IPS-NIHi11 (cell line): ENCODE data around the gene CARD19.
"Not testable (repeated sequence)": the region's sequence is repeated elsewhere in the genome, so short reads cannot be mapped to it uniquely, and the experiment has no call there.

Experiments
- DNase-seq: peaks from one replicate; pipeline ENCODE4 v3.0.0; 2012; ENCODE audit warnings: mixed read lengths, low spot score

Gene CARD19

DNA sequence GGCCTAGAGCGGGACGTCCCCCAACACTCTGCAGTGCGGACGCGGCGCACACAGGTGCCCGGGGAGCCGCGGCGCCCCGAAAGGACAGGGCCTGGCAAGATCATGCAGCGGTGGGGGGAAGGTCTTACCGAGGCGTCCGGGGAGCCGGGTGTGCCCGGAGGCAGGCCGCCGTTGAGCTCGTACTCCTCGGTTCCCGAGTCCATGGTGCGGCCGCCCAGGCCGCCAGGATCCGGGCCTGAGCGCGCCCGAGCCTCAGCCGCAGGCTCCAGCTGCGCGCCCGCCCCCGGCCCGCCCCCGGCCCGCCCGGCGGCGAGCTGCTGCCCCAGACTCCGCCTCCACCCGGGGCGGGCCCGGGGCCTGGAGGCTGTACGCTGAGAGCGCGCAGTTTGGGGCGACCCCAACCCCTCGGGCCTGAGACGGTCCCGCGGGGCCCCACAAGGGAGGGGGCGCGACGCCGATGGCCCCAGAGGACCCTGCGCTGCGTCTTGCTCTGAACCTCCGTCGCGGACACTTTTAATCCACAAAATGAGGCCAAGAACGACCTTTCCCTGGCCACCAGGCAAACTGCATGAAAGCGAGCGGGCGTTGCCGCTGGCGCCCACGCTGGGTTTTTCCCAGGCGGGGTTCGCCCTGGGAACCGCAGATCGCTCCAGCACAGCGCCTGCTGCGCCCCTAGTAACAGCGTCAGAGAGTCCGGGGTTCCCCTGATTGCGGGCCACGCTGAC lies 38.2 kb downstream of the CARD19 start, which contains the start of gene NINJ1:
Gene NINJ1, minus strand, starts transcription at position 237 of the 725 bp plus-strand sequence. Its CDS starts 34 bp downstream, at position 203.
- peak; percentile 99 for DNase-seq

DNA sequence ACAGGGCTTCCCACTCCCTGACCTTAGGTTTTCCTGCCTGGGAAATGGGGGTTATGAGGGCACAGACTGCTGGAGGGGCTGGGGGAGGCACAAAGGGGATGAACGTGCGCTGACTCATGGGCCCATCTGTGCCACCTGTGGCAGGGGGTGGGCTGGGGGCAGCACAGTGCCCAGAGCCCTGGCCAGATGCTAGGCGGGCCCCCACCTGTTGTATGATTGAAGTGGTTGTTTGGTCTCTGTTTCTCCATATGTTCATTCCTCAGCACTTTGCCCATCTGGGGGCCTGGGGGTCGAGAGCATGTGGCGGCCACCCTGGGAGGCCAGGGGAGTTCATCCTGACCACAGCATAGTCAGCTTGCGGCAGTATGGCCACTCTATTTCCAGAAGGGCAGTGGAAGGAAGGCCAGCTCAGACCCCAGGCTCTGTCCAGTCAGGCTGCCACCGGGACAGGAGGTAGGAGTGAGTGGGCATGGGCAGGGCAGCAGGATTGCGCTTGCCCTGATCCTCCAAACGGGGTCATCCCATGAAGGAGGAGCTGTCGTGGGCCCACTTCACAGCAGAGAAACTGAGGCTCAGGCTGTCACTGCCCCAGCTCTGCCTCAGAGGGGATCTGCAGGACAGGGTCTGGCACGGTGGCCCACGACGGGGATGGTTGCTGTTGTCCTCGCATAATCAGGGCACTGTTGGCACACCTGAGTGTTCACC lies 38.9 kb downstream of the CARD19 start:
- DNase-seq, result no peak

DNA sequence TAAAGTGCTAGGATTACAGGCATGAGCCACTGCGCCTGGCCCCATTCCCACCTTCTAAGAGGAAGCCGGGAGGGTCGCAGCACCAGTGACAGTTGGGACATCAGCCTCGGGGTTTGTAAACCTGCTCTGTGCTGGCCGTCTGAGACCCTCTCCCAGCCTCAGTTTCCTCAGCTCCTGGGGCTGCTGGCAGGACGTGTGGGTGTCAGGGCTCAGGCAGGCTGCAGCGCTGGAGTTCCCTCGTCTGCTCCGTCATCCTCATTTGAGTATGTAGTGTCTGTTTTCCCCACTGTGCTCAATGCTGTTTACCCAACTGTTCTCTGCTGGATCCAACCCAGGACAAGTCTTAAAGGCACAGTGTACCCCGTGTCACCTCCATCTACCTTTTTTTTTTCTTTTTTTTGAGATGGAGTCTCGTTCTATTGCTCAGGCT lies 40.0 kb downstream of the CARD19 start:
- DNase-seq, result no peak

DNA sequence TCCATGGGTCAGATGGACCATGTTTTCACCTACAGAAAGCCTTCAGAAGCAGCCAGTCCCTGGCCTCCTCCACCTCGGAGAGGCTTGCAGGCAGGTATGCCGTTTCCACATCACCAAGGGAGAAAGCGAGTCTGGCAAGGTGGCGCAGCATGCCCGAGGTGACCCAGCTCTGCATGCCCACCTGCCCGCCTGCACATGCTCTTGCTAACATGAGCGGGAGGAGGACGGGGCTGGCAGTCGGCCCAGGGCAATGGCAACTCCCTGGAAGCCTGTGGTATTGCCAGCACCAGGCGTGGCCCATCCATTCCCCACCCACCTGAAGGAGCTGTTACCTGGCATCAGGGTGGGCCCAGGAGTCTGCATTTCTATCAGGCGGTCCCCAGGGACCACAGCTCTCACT lies 41.3 kb downstream of the CARD19 start:
- no peak for DNase-seq

DNA sequence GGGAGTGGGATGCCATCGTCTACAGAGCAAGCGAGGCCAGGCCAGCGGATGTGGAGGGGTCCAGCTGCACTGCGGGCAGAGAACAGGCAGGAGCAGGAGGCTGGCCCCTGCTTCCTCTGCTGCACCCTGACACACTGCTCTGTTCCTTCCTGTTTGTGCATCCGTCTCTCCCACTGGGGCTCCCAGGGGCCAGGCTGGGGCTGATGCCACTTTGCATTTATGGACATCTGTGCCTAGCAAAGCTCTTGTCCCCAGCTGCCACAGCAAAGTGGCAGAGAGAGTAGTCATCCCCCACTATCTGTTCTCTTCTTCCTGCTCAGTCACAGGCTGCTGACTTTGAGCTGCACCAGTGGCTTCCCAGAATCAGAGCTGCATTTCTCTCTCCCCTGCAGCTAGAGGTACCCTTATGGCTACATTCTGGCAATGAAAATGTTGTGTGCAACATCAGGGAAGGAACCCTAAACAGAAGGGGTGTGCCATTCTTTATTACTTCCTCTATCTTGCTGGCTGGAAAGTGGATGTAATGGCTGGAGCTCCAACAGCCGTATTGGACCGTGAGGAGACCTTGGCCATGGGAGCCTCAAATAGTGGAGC lies 42.3 kb downstream of the CARD19 start:
- DNase-seq, result no peak

DNA sequence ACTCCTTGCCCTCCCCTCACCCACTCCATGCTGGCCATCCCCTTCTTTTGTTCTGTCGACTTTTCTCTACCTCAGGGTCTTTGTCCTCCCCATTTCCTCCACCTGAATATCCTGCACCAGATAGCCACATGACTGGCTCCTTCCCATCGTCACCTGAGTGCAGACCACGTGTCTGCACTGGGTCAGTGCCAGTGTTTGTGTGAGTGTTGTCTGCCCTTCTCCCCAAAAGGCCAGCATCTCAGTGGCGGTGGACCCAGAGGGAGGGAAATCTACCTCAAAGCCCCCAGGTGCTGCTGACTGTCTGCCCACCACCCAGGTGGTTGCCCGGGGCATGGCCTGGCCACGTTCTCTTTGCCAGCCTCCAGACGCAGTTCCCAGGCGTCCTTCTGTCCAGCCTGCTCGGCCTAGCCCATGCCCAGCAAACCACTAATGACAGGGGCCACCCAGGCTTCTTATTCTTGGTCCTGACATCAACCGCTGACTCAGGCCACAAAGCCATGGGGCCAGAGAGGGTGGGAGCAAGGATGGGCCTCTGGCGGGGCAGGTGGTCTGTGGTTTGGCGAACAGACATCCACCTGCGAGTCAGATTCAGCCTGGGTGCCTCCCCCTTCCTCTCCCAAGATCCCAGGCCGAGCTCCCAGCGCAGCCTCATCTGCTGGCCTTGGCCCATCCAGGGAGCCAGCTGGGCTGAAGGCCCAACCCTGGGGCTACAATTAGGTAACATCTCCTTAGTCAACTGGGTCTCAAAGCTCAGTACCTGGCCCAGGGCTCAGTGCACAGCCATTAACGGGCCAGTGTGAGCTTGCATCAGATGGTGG lies 43.6 kb downstream of the CARD19 start:
- DNase-seq, result no peak

DNA sequence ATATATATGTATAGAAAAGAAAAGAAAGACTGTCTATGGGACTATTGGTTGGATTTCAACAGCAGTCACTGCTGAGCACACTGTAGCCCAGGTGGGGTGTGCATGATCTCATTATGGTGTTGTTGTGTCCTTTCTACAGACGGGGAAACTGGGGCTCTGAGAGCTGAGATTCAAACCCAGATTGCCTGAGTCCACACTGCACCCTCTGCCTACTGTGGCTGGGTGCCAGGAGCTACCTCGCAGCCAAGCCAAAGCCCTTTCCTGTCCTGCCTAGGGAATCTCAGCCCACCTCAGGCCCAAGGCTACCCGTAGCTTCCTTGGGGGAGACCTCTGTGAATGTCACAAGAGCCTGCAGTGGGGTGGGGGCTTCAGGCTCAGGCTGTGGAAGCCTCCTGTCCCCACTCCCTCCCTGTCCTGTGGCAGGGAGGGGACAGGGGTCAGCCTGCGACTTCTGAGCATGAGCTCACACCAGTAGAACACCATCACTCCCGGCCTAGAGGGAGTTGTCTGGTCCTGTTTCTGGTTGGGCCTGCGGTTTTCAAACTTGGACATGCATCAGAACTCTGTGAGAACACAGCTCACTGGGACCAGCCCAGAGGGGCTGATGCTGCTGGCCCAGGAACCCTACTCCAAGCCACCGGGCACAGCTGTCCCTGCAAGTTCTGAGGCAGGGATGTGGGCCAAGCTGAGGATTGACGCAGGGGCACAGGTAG lies 45.9 kb downstream of the CARD19 start:
- no peak for DNase-seq

DNA sequence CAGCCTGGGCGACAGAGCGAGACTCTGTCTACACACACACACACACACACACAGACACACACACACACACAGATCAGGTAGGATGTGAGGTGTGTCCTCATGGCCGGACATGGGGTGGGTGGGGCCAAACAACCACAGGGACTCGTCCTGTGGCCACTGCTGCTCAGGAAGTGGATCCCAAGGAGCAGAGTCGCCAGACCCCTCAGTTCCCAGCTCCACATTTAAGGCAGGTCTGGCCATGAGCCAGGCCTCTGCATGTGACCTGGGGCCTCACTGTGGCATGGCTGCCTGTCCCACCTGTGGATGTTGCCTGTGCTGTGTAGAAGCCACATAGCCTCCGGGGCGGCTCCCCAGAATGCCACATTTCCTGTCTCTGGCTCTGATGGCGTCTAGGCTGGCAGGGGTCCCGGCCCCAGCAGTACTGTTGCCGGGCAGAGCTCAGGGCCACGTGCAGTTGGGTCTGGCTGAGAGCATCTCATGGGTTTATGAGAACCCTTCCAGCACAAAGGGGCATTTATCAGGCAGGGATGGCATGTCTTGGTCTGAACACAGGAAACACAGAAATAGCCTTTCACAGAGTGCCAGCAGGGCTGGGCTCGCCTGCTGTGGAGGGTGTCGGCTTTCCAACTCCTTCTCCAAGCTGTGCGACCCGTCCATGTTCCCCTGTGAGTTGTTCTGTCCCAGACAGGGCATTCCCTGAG lies 48.0 kb downstream of the CARD19 start:
- DNase-seq, result peak; percentile 54

DNA sequence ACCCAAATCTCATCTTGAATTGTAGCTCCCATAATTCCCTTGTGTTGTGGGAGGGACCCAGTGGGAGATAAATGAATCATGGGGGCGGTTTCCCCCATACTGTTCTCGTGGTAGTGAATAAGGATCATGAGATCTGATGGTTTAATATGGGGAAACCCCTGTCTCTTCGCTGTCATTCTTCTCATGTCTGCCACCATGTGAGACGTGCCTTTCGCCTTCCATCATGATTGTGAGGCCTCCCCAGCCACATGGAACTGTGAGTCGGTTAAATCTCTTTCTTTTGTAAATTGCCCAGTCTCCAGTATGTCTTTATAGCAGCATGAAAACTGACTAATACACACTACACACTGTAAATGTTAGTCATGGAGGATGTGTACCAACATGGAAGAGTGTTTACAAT lies 50.7 kb downstream of the CARD19 start:
- not testable (repeated sequence) for DNase-seq

DNA sequence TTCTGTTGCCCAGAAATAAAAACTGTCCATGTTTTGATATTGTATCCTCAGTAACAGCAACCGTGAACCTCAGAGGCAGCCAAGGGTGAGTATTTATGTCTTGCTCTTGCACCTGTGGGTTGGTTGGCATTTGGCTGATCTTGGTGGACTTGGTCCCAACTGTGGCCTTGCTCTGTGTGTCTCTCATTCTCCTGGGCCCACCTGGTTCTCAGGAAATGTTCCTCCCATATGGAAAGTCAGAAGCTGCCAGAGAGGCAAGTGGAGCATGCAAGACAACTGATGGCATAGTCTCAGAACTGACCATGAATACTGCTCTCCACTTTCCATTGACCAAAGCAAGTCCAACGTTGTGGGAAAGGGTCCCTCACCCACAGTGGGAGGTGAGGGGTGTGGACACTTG lies 51.6 kb downstream of the CARD19 start:
- no peak for DNase-seq

DNA sequence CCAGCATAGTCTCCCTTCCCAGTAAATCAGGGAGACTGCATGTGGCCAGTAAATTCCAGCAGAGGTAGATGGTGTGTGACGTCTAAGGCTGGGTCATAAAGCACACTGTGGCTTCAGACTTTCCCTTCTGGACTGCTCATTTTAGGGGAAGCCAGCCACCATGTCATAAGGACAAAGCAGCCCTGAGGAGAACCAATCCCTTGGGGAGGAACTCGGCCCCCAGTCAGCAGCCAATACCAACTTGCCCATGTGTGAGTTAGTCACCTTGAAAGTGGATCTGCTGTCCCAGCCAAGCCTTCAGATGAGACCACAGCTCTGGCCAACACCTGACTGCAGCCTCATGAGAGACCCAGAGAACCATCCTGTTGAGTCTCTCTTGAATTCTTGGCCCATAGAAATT lies 52.7 kb downstream of the CARD19 start:
- no peak for DNase-seq

DNA sequence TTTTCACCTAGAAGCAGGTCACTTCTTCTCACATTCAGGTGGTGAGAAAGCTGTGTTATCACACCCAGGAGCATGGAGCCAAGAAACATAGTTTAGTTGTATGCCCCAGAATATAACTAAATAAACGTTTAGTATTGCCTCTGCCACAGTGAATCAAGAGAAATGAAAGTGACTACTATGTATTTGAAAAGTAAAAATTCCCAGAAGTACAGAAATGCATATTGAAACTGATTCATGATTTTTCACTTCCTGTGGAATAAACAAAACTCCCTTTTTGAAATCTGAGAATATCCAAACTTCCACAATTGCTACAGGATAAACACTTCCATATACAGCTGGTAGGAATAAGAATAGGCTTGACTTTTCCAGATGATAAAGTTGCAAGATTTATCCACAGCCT lies 53.3 kb downstream of the CARD19 start:
- DNase-seq, result no peak

DNA sequence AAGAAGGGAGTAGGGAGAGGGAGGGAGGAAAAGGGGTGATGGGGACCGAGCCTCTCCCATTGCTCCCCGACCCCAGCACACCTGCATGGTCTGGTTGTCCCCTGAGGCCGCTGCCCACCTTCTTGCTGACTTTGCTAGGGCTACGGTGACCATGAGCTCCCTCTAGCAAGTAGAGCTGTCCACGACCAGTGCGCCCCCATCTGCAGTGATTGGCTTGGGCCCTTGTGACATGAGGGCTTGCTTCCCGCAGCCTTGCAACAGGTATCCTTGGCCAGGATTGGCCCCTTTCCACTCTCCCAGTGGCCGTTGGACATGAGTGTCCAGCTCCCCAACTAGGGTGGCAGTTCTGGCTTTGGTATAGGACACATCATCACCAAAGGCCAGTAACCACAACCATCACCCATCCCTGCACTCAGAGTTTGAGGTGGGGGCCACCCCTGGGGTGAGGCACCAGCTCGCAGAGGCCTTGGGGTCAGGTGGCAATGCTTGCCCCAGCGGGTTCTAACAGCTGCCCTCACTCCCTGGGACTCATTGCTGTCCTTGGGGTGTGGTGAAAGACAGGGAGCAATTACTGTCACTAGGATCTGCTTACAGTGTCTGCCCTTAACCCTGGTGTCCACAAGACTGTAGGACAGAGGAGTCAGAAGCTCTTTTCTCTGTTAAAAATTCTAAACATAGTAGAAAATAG lies 55.2 kb downstream of the CARD19 start:
- DNase-seq, result no peak

DNA sequence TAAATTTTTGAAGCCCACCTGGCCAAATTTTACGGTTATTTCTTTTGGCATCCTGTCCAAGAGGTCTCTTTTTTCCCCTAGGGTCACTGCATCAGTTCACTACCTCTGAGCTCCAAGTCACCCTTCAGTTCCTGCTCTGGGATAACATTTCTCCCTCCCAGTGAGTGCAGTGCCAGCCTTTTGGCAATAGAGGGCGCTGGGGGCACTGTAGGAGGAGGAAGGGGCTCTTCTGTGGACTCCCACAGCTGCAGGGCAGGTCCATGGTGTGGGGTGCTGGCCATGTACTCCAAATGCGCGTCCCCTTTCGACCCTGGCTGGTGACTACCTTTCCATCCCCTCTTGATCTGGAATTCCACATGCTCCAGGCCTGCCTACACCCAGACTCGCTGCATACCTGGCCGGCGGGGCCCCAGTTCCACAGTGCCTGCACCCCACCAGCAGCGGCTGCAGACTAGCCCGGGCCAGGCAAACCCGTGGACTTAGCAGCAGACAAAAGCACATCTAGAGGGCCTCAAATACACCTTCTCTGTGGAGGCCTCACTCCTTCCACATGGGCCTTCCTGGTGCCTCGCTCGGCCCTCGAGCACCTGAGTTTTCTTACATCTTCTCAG lies 58.4 kb downstream of the CARD19 start:
- peak; percentile 85 for DNase-seq

DNA sequence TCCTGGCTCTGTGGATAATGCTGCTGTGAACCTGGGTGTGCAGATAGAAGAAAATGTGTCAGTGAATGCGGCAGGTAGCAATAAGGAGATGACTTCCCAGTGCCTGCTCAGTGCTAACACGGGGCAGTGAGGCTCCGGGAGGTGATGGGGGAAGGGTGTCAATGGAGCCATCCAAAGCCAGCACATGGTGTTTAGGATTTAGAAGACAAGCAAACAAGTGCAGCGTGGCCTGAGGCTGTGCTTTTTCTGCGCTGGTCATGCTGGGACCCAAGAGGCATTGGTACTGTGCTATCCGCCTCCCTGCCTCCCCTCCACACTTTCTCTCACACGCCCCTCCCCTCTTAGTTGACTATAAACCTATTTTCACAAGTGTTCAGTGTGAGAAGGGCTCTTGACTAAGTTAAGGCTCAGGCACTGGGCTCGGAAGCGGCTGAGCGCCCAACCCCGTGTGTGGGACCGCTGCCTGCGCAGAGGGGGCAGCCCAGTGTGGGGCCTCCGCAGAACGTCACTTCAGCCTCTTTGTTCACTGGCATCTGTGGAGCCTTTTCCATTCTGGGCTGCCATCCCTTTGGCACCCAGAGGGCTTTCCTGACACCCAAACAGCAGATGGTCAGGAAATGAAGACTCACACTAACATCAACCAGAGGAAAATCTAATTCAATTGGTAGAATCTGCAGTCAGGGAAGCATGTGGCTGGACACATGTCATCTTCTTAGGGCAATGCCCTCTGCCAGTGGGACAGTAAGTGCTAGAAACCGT lies 59.9 kb downstream of the CARD19 start:
- DNase-seq, result no peak

DNA sequence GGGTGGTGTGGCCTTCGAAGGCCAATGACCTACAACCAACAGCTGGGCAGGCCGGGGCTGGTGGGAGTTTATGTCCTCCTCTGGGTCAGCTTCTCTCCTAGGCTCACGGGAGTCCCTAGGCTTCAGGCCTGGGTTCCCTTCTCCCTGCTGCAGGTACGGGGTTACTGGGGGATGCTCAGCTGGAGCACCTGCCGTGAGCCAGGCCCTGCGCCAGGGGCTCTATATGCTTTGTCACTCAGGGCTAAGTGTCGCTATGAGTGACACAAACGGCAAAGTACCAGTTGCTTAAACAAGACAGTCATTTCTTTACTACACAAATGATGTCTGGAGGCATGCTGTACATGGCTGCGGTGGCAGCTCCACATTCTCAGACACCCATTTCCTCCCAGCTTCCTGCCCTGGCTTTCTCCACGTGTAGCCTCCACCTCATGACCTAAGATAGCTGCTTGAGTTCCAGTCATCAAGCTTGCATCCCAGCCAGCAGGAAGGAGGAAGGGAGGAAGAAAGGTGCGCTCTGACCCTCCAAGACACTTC lies 60.5 kb downstream of the CARD19 start:
- DNase-seq, result no peak

DNA sequence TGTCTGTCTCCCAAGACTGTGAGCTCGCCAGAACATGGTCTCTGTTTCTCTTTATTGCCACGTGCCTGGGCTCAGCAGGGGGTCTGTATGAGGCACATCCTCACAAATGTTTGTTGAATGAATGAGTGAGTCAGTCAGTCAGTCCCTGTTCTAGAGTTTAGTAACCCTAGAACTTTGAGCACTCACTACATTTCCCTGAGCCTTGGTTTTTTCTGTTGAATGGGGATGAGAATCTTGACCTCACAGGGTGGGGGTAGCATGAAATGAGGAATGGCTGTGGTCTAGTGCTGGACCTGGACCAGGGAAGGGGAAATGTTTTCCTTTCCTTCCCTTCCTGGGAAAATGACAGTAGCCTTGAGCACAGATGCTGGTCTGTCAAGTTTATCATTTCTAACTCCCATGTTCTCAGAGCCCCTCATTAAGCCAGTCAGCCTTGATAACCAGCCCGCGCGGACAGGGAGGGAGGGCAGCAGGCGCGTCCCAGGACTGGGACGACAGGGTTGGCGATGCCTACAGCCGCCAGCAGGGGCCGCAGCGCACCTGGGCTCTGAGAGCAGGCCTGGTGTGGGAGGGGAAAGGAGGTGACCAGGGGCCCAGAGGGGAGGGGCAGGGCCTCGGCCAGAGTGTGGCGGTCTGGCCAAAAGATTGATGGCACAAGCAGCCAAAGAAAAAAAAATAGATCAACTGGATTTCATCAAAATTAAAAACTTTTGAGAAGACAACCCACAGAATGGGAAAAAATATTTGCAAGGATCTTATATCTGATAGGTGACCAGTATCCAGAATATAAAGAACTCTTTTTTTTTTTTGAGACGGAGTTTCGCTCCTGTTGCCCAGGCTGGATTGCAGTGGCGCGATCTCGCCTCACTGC lies 63.8 kb downstream of the CARD19 start:
- peak; percentile 95 for DNase-seq
